GM12864 (cell line): ENCODE results near the gene CAMSAP1.

Experiments used
- DNase-seq: peaks from one replicate; pipeline ENCODE4 v3.0.0-alpha.2; 2011; ENCODE audit warnings: low read depth
- H3K4me3 ChIP-seq: 2 replicates; pipeline ENCODE4 v1.5.1; 2011; ENCODE audit warnings: mild to moderate bottlenecking, low read depth, low read length, control low read depth
- TF ChIP-seq, protein P1 (sequence below): IDR thresholded peaks from 2 replicates; pipeline ENCODE4 v1.5.1; 2011; ENCODE audit warnings: low read depth, mild to moderate bottlenecking, moderate library complexity, low read length, control low read depth, inconsistent platforms; ENCODE audit errors: missing control alignments

CAMSAP1 gene

DNA sequence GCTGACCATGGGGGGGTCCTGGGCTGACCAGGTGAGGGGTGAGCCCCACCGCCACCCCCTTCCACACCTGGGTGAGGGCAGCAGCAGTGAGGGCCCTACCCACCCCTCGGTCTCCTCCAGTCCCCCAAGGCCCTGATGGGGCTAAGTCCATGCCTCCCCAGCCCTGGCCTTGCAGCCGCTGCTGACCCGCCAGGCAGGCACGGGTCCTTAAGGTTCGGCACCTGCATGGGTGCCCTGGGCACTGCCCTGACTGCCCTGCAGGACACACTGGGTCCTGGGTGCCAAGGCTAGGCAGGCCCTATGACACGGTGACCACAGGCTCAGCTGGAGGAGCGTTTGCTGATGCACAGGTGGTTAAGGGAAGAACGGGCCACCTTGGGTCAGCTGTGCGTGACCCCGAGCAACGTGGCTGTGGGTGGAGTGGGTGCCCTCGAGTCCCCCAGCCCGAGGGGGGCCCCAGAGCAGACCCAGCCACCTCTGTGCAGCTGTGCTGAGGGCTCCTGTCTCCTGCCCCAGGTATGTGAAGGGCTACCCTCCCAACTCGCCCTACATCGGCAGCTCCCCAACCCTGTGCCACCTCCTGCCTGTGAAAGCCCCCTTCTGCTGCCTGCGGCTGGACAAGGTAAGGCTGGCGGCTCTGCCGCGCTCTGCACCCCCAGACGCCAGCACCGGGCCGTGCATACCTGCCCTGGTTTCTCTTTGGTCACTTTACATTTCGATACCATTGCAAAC is 132.4 kb downstream of the CAMSAP1 start:
- TF ChIP-seq, protein P1, sequence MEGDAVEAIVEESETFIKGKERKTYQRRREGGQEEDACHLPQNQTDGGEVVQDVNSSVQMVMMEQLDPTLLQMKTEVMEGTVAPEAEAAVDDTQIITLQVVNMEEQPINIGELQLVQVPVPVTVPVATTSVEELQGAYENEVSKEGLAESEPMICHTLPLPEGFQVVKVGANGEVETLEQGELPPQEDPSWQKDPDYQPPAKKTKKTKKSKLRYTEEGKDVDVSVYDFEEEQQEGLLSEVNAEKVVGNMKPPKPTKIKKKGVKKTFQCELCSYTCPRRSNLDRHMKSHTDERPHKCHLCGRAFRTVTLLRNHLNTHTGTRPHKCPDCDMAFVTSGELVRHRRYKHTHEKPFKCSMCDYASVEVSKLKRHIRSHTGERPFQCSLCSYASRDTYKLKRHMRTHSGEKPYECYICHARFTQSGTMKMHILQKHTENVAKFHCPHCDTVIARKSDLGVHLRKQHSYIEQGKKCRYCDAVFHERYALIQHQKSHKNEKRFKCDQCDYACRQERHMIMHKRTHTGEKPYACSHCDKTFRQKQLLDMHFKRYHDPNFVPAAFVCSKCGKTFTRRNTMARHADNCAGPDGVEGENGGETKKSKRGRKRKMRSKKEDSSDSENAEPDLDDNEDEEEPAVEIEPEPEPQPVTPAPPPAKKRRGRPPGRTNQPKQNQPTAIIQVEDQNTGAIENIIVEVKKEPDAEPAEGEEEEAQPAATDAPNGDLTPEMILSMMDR: no peak
- no peak overlapping the region for H3K4me3 ChIP-seq
- no peak for DNase-seq

DNA sequence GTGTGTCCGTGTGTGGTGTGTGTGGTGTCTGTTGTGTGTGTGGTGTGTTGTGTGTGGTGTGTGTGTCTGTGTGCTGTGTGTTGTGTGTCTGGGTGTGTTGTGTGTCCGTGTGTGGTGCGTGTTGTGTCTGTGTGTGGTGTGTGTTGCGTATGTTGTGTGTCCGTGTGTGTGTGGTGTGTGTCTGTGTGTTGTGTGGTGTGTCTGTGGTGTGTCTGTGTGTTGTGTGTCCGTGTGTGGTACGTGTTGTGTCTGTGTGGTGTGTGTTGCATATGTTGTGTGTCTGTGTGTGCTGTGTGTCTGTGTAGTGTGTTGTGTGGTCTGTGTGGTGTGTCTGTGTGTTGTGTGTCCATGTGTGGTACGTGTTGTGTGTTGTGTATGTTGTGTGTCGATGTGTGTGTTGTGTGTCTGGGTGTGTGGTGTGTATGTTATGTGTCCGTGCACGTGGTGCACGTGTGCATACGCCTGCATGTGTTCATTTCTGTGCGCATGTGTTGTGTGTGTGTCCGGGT is 133.1 kb downstream of the CAMSAP1 start:
- TF ChIP-seq, protein P1: no peak
- no peak overlapping the region for H3K4me3 ChIP-seq
- DNase-seq: no peak

DNA sequence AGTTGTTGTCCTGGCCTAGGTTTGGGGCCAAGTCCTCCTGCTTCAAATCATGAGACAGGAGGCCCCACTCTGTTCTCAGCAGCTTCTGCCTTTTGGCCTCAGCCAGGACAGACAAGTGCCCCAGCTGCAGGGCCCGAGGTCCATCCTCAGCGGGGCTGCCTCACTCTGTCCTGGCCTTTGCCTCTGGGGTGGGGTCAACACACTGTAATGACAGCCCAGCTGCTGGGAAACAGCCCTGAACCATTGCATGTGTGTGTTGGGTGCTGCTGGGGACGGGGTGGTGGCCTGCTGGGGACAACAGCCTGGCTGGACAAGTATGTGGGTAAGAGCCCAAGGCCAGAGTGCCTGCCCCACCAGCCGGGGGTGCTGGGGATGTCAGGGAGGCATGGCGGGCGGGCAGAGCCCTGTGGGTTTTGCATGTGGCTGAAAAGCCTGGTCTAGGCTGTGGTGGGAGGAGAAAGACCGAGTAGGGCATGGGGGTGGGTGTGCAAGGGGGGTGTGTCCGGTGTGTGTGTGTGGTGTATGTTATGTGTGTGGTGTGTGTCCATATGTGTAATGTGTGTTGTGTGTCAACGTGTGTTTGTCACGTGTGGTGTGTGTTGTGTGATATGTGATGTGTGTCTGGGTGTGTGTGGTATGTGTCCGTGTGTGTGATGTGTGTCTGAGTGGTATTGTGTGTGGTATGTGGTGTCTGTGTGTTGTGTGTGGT is 133.7 kb downstream of the CAMSAP1 start:
- TF ChIP-seq, protein P1: no peak
- no peak overlapping the region for H3K4me3 ChIP-seq
- no peak for DNase-seq

DNA sequence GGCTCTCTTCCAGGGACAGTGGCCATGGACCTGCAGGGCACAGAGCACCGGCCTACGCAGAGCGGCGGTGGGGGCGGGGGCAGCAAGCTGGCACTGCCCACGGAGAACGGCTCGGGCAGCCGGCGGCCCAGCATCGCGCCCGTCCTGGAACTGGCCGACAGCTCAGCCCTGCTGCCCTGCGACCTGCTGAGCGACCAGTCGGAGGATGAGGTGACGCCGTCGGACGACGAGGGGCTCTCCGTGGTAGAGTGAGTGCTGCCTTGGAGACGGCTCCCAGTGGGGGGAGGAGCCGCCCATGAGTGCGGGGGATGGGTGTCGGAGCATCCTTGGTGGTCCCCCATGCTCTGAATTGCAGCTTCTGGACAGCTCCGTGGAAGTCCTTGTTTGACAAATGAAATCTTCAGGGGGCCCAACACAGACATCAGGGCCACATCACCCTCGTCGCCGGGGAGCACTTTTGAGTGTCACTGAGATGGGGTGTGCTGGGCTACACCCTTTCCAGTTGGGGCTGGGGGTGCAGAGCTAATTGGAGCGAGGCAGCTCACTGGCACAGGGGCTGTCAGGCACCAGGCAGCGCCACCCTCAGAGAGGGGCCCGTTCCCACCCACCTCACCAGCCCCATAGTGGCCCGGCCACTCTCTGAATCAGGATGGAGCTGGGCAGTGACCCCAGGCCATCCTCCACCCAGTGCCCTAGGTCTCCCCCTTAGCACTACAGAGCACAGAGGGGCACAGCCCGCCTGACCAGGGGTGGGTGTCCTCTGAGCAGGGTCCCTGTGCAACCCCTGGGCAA is 134.4 kb downstream of the CAMSAP1 start:
- TF ChIP-seq, protein P1: no peak
- H3K4me3 ChIP-seq: no peak overlapping the region
- DNase-seq: no peak

DNA sequence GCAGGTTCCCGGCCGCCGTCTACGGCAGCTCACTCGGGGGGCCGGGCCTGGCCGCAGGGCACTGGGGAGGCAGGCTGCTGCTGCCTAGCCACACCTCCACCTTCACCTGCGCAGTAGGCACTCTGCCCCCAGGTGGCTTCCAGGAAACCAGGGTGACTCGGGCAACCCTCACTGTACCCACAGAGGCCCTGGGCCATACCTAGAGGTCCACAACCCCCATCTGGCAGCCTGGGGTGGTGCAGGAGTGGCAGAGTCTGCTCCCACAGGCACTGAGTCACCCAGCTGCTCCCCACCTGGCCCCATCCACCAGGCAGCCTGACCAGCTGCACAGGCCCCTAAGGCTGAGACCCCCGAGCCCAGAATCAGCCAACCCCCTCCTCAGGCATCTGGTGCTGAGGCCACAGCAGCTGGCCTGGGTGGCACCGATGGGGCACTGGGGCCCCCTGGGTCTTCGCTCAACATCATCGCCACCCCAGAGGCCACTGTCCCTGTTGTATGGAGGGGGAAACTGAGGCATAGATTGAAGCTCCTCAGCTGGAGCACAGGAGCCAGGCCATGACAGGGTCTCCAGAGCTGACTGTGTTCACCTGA is 135.2 kb downstream of the CAMSAP1 start:
- no peak overlapping the region for H3K4me3 ChIP-seq
- TF ChIP-seq, protein P1: no peak
- no peak for DNase-seq

DNA sequence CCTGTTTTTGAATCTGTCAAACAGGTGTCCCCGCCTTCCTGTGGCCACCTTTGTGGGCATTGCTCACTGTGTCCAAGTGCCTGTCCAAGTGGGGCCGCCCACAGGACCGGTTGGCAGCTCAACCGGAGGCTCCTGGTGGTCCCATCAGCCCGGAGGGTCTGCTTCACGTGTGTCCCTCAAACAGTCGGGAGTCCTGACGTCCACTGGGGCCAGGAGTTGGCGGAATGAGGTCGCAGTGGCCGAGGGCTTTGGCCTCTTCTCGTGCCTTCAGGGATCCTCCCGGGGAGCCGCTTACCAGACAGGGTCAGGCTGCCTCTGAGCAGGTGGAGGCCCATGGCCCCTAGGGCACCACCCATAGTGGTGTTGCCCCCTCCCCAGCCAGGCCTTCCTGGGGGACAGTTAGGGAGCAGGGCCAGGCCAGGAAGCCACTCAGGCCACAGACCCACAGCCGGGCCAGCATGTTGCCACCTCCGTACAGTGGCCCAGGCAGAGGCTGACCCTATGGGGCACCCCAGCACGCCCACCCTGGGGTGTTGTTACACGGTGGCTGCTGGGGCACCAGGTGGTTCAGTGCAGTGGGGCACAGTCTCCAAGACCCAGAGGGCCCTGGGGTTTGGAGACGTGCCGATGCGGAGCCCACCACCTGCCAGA is 135.8 kb downstream of the CAMSAP1 start:
- no peak for DNase-seq
- H3K4me3 ChIP-seq: no peak overlapping the region
- TF ChIP-seq, protein P1: no peak
